Dermis blood vessel endothelial cell (primary cell): ENCODE measurements around the gene SGPP2. TPM values are rescaled to one million over a fixed set of nuclear protein-coding genes. Genes with fewer than 3 reads are reported as not detected.
A peak's percentile ranks its signal among the peaks of the same experiment; 100 is the strongest.
"Not testable (repeated sequence)": the region's sequence is repeated elsewhere in the genome, so short reads cannot be mapped to it uniquely, and the experiment has no call there.

Source experiments
- DNase-seq: peaks from one replicate; pipeline ENCODE4 v3.0.0; 2010
- total RNA-seq: library from RNA; depleted of rRNA; stranded (reverse); fragments of >200 nt; gene quantifications from 2 replicates; pipeline ENCODE4 v1.2.3, GENCODE V29; 2014

SGPP2 gene
- total RNA-seq, 1 donor from 2014 or later: 0.17 TPM

DNA sequence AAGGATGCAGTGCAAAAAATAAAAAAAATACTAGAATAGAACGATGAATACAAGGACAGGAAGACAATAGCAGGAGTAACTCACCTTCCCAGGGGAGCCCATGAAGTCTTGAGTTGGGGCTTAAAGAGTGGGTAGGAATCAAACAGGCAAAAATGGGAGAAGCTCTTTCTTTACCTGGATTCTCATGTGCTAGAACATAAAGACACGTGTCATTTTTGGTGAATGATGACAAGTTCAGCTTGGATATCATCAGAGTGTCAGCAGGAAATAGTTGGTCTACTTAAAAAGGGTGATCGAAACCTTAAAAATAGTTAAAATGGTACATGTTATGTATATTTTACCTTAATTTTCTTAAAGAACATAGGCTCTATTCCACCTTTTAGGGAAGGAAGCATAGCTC is 5.7 kb downstream of the SGPP2 start:
- no peak for DNase-seq

DNA sequence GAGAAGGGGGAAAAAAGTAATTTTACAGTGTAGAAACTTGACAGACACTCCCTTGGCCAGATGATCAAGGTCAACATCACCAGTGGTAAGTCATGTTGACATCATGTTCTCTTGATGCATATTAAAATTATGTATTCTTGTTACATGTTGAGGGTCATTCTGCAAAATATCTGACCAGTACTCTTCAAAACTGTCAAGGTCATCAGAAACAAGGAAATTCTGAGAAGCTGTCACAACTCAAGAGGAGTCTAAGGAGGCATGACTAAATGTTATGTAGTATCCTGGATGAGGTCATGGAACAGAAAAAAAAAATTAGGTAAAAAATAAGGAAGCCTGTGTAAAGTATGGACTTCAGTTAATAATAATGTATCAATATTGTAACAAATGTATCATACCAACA is 6.3 kb downstream of the SGPP2 start:
- DNase-seq: no peak

DNA sequence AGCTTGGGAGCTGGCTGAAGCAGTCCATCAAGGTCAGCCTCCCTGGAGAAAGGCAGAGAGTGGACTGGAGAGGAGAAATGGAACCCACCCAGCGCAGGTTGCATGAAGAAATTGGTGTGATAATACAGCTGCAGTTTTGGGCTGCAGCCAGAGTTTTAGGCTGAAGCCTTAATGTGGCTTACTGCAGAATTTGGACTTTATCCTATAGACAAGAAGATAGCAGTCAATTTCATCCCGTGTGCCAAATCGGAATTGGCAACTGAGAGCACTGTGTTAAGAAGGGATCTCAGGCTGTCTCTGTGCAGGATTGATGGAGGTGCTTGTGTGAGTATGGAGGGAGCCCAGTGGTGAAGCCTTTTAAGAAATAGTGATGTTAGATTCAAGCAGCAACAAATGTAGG is 7.5 kb downstream of the SGPP2 start:
- DNase-seq: no peak

DNA sequence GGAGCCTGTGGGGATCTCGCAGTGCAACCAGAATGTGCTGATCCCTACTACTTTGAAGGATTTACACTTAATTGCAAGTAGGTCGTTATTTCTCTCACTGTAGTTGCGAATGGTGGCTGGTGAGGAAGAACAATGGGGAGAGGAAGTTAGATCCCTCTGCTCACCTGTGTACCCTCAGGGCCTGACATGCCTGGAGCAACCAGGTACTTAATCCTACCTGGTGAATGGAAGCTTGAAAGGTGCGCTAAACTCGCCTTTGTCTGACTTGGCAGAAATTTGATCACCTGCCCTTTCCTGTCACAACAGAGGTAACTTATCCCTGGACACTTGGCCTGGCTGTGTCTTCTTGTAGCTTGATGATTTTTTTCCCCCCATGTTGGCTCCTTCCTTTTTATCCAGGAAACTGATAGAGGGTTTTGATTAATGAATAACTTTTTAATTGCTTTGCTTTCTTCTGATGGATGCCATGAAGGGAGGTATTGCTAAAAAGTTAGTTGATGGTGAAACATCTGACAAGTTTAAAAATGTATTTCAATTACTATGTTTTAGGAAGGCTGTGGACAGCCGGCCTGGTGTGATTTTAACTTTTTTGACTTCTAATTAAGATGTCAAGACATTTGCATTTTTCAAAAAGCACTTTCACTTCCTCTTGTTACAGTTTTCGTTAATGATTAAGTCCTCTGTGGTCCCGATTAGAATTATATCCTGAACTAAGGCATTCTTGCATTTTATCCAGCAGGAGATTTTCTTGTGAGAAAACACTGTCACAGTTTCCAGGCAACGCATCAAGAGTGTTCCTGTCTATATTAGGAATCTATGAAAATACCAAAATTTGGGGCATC is 9.2 kb downstream of the SGPP2 start:
- no peak for DNase-seq

DNA sequence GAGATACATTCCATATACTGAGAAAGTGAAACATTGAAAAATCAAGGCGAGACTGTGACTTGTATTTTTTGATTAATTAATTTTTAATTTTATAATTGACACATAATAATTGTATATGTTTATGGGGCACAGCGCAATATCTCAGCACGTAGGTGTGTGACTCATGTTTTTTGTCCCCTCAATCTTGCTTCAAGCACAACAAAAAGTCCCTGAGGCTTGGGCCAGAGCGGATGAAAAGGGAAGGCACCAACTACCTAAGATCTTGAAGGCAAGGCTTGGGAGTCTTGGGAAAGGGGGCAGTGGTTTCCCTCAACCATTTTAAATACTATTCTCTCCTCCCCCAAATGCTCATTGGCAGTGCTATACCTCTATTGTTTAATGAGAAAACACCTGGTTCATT is 9.9 kb downstream of the SGPP2 start:
- no peak for DNase-seq

DNA sequence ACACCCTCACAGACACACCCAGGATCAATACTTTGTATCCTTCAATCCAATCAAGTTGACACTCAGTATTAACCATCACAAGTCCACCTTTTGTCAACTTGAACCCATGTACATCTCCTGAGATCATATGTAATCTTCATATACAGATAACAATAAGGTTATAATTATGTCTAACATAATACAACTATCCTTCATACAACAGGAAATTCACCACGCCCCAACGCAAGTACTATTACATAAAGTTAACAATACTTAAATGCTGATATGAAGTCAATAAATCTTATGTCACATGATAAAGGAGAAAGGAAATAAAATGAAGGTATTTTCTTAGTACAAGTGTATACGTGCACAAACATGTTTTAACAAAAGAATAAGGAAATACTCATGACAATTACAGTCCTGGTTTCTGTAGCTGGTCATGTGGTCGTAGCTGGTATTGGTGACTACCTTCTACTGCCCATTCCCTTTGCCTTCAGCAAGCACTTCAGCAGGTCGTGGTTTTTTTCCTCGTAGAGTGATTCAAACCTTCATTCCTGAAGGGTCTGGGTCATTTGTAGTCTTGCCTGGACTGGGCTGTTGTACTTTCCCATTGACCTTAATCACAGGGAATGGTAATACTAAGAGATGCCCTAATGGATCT is 11.2 kb downstream of the SGPP2 start:
- DNase-seq: not testable (repeated sequence)

DNA sequence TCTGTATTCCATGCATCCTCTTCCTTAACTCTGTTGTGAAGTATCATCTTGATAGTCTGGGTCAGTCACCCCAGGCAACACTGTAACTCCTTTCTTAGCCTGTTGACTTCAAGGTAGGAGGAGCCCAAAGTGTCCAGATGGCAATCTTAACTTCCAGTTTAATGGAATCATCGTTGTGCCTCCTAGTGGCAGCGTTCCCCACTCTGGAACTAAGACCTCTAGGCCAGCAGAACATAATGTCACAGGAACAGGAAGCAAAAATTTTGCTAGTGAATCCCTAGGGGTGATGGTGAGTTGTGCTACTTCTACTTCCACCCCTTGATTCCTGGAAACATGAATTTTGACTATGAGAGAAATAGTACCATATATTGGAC is 11.7 kb downstream of the SGPP2 start:
- peak; percentile 20 for DNase-seq

DNA sequence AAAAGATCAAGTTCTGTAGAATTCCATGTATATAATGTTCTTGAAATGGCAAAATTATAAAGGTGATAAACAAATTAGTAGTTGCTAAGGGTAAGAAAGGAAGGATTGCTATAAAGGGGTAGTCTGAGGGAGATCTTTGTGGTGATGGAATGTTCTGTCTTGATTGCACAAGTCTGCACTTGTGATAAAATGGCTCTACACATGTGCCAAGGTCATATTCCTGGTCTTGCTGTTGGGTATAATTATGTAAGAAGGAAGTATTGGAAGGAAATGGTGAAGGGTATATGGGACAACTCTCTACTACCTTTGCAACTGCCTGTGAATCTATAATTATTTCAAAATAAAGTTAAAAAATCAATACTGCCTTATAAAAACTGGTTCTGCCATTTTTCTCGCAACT is 15.3 kb downstream of the SGPP2 start:
- no peak for DNase-seq

DNA sequence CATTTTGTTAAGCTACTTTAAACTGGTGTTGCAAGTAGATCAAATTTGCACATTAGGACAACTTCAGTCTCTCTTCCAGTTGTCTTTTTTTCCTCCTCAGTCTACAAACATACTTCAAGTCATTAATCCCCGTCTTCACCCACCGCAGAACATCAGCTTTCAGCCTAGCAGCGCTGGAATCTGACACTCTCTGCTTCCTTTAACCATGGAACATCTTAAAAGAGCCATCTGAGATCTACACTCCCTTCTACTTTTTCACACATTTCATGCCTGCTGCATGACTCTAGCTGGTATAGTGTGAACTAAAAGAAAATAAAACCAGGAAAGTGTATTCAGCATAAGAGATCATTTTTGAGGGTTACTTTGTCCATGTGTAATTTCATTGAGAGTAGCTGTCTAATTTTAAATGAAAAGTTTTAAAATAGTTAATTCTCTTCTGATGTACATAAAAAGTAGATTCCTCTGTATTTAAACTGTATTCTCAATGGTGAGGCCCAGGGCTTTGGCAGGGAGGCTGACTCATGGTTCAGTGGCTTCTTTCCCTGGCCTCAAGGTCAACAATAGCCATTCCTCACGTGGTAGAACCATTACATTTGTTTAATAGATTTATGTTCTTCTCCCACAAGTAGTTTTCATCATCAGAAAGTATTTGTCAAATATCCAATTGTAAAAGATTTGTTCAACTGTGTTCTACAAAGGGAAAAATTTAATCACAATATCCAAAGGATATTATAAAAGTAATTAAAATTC is 16.5 kb downstream of the SGPP2 start:
- no peak for DNase-seq

DNA sequence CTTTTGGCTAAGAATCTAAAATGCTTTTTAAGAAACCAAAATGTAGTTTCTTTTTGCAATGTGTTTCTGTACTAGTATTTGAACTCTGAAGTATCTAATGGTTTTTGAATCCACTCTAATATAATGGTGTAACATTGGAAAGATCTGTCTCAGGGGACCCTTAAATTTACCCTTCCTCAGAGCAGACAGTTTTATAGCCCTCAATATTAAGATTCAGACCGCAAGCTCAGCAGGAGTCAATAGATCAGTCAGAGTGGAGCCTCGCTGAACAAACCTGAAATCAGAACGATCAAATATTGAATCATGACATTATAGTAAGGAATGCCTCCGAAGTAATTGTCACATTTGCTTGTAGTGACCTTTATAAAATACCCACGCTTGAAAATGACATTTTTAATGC is 18.3 kb downstream of the SGPP2 start:
- DNase-seq: no peak

DNA sequence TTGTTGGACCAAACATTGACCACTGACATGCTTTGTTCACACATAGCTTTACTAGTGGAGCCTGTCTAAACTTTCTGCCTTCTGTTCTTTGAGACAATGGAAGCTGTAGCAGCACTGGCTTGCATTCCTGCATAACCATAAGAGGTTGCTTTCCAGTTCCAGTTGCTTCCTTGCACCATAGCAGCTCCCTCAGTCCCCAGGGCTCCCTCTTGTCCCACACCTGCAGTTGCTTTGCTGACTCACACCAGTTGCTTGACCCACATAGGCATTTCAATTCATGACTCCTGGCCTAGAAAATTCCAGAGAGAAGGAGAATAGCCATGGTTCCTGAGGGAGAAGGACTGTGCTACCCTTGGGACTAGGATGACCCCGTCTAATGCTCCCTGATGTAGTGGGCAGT is 20.9 kb downstream of the SGPP2 start:
- DNase-seq: no peak

DNA sequence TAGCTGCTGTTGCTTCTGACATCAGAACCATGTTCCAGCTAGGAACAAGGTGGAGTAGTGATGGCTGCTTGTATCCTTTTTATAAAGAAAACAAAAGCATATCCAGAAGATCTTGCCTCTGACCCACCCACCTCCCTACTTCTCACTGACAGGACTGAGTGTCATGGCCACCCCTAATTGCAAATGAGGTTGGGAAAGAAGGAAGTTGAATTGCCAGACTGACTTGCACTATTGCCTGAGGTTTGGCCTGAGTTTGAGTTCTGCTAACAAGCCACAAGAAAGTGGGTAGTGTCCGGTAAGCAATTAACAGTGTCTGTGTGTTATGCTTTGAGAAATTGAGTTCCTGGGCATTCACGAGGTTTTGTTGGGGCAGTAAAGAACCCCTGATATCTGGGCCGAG is 22.8 kb downstream of the SGPP2 start:
- no peak for DNase-seq

DNA sequence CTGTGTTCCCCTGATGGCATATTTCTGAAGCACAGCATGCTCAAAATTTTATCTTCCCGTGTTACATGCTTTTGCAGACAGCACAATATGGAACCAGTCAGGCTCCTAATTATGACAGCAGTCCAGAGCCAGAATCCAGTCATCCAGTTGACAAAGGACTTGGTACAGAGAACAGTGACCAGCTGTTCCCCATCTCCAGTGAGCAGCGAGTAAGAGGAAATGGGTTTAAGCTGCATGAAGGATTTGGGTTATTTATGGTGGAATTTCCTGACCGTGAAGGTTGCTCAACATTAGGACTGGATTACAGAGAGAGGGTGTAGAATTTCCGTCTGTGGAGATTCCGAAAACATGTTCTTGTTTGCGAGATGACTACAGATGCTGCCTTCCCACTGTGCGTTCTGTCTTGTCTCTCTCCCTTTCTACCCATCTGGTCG is 24.4 kb downstream of the SGPP2 start:
- DNase-seq: no peak

DNA sequence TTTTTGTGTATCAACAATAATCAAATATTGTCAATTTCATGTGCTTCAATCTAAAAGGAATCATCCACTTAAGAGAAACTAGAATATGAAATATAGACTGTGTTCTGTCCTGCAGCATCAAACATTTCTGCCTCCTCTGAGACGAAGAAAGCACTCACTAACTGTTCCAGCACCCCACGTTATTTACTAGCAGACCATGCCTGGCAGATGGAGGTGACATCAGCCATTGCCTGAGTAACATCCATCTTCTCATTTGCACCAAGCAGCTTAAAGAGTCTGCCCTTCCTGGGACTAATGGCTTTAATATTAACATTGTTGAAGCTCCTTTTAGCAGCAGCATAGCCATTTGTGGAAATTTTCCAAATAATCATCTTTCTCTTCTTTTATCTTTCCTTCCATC is 25.7 kb downstream of the SGPP2 start:
- no peak for DNase-seq

DNA sequence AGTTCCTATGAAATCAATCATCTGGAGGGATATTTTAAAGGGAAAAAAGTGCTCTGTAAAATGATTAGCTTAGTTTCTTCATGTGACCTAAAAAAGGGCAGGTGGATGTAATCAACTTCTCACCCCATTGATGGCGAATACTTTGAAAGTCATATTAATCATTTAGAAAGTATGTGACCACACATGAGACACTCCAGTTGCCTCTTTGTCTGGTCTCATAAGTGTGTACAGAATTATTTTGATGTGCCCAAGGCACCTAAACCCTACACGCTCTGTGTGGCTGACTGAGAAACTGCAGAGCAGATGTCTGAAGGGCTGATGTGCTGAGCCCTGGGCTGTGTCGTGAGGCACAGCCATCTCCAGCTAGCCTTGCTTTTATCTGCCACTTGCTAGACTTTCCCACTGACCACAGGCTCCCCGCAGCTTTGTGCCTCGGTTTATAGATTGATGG is 26.9 kb downstream of the SGPP2 start:
- DNase-seq: no peak

DNA sequence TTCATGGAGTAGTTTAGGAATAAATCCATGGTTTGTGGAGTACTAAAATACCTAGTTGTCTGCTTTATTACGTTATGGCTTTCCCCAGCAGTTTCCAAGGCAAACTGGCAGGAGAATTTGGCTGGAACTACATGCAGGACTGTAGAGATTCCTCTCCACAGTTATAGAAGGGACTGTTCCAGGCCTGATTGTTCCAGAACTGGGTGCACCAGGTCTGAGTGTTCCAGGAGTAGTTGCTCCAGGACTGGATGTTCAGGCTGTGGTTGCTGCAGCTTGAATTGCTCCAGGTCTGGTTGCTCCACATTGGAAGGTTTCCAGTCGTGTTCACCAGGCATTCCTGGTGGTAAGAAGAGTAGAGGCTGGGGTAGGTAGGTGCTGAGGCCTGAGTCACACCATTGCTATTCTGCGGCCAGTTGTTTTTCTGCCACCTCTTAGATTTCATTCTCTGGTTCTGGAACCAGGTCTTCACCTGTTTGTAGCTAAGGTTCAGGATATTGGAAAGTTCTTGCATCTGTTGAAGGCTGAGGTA is 28.1 kb downstream of the SGPP2 start:
- no peak for DNase-seq

DNA sequence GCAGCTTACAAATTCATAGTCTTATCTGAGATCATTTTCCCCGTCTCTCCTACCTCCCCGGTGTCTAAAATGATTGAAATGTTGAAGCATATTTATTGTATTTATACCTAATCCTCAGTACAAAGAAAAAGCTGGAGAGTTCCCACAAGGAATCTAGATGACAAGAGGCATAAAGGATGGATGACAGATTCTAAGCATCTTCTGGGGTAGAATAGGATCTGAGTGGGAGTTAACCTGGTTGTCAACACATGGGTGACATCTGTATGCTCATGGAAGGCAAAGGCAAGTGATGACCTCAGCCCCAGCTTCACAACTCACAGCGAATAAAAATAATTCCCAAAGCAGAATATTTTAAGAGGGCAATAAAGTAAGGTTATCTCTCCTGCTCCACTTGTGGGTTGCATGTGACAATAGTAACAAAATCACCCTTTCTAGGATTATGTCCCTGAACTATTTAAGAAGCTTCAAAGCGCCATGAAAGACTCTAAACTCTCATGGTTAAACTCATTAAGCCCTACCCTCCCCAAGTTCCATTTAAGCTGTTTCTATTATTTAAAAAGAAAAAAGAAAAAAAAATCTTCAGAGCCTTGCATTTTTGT is 32.2 kb downstream of the SGPP2 start:
- DNase-seq: no peak

DNA sequence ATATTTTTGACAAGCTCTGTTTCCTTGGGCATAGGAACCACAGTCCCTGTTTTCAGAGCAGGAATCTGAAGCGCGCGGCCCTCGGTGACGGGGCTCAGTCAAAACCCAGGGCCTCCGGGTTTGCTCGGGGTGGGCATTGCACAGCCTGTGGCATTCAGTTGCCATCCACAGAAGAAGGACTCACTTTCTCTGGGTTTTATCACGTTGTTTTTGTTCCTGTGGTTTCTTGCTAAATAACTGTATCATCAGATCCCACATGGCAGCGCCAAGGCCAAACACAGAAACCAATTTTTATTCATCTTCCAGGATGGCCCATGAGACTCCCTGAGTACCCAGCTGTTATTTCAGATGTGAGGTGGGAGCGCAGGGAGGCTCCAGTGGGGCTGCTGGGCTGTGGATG is 35.6 kb downstream of the SGPP2 start:
- DNase-seq: no peak

DNA sequence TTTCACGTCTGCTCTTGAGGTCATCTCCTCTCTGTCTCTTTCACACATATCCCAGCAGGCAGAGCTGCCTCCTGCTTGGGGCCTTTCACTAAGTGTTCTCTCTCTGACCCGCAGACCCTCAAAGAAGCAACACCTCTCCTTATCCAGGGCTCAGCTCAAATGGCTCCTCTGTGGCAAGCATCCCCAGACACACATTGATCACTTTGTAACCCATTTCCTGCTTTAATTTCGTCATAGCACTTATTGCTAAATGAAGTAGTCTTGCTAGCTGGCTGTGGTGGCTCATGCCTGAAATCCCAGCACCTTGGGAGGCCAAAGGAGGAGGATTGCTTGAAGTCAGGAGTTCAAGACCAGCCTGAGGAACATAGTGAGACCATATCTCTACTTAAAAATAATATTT is 41.4 kb downstream of the SGPP2 start:
- no peak for DNase-seq

DNA sequence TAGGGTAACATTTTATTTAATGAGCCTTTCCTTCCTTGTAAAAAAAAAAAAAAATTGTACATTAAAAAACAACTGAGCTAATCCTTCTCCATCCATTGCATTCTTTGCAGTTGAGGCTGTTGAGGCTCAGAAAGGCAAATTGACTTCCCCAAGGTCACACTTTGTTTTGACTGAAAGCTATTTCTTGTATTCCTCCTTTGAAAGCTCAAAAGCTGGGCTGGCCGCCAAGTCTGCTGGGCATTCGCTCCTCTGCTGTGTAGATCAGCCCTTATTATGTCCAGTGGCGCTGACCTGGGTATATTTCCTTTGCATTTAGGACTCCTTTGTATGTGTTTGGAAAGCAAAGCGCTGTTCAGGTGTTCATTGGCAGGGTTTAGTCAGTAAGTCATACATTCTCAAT is 44.0 kb downstream of the SGPP2 start:
- DNase-seq: peak; percentile 64

DNA sequence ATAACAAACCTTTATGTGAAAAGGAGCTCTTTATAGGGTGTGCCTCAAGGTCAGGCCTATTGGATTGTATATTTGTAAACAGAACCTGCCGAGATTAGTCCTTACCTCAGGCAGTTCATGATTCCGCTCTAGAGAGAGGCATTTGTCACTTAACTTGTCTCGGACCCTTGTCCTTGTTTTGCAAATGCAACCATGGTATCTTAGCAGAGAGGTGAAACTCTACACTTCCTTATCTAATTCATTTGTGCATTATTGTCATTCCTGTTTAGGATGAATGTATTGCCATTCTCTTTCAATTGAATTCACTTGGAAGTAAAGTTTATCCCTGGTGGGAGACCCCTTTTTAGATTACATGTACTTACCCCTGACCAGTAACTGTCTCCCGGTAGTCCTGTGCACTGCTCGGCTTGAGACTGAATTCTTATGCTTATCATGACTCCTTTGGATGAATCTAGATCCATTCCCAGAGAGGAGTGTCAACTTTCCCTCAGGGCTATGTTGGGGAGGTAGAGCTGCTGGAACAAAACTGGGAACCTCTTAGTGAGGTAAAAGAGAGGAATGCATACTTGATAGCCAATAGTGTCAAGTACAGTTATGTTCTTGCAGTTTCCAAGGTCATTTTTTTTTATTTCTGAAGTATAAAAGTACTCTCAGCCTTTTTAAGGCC is 46.6 kb downstream of the SGPP2 start:
- DNase-seq: no peak

DNA sequence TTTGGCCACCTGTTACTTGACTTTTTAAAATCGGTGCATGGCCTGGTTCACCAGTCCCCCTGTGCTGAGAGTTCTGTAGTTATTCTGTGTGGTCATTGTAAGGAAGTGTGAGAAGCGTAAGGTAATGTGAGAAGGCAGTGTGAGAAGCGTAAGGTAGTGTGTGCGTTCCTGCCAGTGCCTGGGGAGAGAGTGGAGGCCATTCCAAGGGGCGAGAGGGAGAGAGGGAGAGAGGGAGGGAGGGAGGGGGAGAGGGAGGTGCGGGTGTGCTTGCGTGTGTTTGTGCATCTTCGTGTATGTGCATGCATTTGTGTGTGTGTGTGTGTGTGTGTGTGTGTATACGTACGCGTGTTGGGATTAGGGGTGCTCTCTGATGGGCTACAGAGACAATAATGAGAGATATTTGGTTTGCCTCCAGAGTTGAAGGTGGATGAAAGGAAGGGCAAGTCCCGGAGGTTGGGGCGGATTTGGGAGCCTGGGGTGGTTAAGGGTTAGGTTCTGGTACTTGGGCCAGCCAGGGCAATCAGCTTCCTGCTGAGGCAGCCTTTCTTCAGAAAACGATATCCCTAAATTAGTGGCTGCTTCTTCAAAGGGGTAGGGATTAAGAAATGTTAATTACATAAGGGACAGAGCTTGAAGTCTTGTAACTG is 53.7 kb downstream of the SGPP2 start:
- DNase-seq: no peak
